Stomach smooth muscle (tissue), 2 donors: Measurements from ENCODE around the gene NUTM2A.
"Not testable (repeated sequence)": the region's sequence is repeated elsewhere in the genome, so short reads cannot be mapped to it uniquely, and the experiment has no call there.

Experiments used
- H3K27ac ChIP-seq: one replicate; pipeline ENCODE4 v1.7.0; 2013; ENCODE audit warnings: mild to moderate bottlenecking, low read length, inconsistent platforms
- H3K27me3 ChIP-seq, 2 donors: one replicate each; pipeline ENCODE4 v1.7.0; 2013; ENCODE audit warnings: low read length in 2 of 2; ENCODE audit not compliant: insufficient read depth in 2 of 2, control insufficient read depth in 1 of 2
- H3K36me3 ChIP-seq, 2 donors: one replicate each; pipeline ENCODE4 v1.7.0; 2013; ENCODE audit warnings: low read length in 2 of 2; ENCODE audit not compliant: control insufficient read depth in 2 of 2, insufficient read depth in 2 of 2
- H3K4me1 ChIP-seq: one replicate; pipeline ENCODE4 v1.7.0; 2013; ENCODE audit warnings: low read length; ENCODE audit not compliant: control insufficient read depth, insufficient read depth
- H3K4me3 ChIP-seq, 2 donors: one replicate each; pipeline ENCODE4 v1.7.0; 2013; ENCODE audit warnings: low read length in 2 of 2
- H3K9ac ChIP-seq, 2 donors: one replicate each; pipeline ENCODE4 v1.7.0; 2013; ENCODE audit warnings: low read length in 2 of 2, mild to moderate bottlenecking in 1 of 2
- H3K9me3 ChIP-seq, 2 donors: one replicate each; pipeline ENCODE4 v1.7.0; 2013; ENCODE audit warnings: low read length in 2 of 2; ENCODE audit not compliant: control insufficient read depth in 2 of 2
- donor health status: healthy.
- donor health status: Pancreatic carcinoma.

The NUTM2A gene

DNA sequence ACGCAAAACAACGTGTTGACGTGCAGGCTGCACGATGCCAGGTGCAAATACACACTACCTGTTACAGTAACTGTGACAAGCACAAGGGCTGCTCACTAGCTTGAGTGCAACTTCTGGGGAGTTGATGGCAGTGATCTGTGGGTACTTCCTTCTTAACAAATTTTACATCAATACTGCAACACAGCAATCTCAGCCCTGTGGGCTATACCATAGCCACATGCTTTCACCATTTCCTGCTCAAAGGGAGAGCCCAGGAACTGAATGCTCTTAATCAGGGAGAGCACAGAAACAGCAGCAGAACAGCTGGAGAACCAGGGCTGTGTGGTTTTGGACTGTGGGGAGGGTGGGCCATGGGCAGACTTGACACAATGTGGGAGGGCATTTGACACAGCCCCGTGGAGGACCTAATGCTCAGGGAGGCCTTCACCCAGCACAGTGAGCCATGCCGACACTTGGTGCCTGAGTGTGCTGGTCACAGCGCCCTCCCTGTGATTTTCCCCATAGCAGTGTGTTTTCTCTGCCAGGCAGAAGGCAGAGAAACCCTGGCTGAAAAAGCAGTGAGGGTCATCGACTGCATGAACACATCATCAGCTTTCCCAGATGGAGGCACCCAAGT lies 12.0 kb upstream of the NUTM2A start:
- not testable (repeated sequence) for H3K9me3 ChIP-seq, H3K9ac ChIP-seq, H3K4me1 ChIP-seq, H3K27me3 ChIP-seq, H3K4me3 ChIP-seq, H3K27ac ChIP-seq, H3K36me3 ChIP-seq

DNA sequence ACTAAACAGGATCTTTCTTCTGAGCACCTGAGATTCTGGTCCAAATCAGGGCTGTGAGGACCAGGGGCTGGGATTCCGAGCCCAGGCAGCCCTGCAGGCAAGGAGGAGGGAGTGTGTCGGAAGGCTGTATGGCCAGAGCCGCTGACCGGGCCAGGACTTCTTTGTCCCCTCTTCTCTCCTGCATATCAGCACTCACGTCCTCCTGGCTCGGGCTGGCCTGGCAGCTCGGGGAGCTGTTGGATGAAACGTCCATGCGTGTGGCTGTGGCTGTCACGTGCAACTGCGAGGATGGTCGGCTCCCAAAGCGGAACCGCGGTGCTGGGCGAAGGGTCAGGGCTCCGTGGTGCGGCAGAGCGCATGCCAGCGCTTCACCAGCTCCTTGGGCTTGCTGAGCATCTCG lies 11.4 kb upstream of the NUTM2A start:
- not testable (repeated sequence) for H3K9ac ChIP-seq, H3K4me1 ChIP-seq, H3K27me3 ChIP-seq, H3K9me3 ChIP-seq, H3K27ac ChIP-seq, H3K36me3 ChIP-seq, H3K4me3 ChIP-seq

DNA sequence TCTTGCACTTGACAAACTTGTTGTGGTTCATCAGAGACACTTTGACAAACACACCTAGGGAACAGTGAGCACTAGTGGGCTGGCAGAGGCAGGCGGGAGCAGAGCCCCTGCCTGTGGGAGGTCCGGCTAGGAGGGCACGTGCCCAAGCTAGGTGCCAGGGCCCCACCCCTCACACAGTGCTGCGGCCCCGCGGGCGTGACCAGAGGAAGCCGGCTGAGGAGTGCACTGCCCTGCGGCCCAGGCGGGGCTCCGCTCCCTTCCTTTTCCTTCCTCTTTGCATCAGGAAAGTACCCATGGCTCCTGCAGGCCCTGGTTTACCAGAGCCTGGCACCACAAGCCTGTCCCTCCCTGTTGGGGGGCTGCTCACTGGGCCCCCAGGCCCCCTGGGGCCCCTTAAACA lies 9.1 kb upstream of the NUTM2A start:
- not testable (repeated sequence) for H3K27me3 ChIP-seq, H3K36me3 ChIP-seq, H3K27ac ChIP-seq, H3K9me3 ChIP-seq, H3K4me3 ChIP-seq, H3K4me1 ChIP-seq, H3K9ac ChIP-seq

DNA sequence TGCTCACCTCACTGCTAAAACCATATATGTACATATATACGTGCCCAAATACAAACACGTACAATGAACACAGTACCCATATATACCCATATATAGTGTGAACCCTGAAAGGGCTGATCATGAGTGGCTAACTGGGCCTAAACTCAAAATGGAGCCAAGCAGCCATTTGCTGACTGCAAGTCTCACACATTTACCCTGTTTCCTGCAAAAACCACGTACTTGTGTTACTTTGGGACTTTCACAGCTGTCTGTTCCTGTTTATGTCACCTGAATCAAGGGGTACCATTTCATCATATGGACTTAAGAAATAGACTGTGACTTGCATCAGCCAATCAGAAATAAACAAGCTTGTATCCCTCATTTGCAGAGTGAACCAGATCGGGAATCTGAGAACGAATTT lies 5.9 kb upstream of the NUTM2A start:
- not testable (repeated sequence) for H3K4me3 ChIP-seq, H3K9me3 ChIP-seq, H3K4me1 ChIP-seq, H3K36me3 ChIP-seq, H3K27me3 ChIP-seq, H3K27ac ChIP-seq, H3K9ac ChIP-seq

DNA sequence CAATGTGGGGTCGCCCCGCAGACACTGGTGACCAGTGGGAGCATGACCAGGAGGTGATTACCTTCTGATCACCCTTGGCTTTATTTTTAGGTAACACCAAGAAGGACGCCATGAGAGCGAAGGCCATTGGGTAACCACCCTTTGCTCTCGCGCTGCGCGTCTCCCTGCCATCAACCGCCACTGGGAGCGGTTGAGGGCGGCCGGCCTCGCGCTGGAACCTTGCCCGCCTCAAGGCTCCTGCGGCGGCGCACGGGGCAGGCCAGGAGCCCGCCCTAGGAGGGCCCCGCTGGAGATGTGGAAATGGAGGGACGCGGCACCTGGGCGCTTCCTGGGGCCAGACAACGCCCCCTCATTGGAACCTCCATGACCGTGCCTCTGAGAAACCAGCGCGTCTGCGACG lies 2.5 kb upstream of the NUTM2A start:
- not testable (repeated sequence) for H3K9ac ChIP-seq, H3K4me1 ChIP-seq, H3K9me3 ChIP-seq, H3K4me3 ChIP-seq, H3K36me3 ChIP-seq, H3K27ac ChIP-seq, H3K27me3 ChIP-seq

DNA sequence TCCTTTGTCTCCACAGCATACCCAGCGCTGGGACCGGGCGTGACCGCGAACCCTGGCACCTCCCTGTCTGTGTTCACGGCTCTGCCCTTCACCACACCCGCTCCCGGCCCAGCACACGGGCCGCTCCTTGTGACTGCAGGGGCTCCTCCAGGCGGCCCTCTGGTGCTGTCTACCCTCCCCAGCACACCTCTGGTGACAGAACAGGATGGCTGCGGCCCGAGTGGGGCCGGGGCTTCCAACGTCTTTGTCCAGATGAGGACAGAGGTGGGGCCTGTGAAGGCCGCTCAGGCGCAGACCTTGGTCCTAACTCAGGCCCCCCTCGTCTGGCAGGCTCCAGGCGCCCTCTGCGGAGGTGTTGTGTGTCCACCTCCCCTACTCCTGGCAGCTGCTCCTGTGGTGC lies 3.0 kb downstream of the NUTM2A start:
- not testable (repeated sequence) for H3K36me3 ChIP-seq, H3K27me3 ChIP-seq, H3K27ac ChIP-seq, H3K4me1 ChIP-seq, H3K9ac ChIP-seq, H3K4me3 ChIP-seq, H3K9me3 ChIP-seq

DNA sequence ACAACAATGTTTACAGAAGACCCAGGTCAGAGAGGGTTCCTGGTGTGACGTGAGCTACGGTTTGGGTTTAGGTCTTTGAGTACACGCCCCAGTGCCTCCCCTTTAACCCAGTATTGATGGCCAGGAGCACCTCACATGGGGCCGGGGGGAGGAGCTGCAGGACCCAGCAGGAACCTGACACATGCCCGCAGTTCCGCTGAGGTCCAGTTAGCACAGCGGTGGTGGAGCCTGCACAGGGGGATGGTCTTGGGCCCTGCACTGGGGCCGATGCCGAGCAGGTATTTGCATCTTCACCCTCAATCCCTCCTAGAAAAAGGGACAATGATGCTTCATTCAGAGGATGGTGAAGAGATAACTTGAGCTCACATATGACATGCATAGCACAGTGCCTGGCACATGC lies 4.0 kb downstream of the NUTM2A start:
- H3K36me3 ChIP-seq, H3K27ac ChIP-seq, H3K27me3 ChIP-seq, H3K9me3 ChIP-seq, H3K9ac ChIP-seq, H3K4me1 ChIP-seq, H3K4me3 ChIP-seq: not testable (repeated sequence)

DNA sequence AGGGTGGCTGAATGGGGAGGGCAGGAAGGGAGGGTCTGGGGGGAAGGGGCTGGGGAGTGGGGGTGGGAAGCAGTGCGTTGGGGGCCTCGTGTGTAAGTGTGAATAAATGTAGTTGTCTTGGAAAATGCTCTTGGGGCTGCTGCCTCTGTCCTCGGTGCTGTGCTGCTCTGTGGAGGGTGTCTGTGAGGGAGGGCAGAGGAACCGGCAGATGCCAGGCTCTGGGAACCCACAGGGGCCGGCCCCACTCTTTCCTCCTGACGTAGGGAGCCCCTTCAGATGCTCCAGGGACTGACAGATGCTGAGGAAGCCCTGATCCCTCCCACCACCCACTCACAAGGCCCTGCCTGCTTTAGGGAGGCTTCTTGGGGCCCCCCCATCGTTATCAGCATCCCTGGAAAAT lies 9.6 kb downstream of the NUTM2A start:
- H3K9ac ChIP-seq, H3K4me1 ChIP-seq, H3K36me3 ChIP-seq, H3K4me3 ChIP-seq, H3K27ac ChIP-seq, H3K9me3 ChIP-seq, H3K27me3 ChIP-seq: not testable (repeated sequence)

DNA sequence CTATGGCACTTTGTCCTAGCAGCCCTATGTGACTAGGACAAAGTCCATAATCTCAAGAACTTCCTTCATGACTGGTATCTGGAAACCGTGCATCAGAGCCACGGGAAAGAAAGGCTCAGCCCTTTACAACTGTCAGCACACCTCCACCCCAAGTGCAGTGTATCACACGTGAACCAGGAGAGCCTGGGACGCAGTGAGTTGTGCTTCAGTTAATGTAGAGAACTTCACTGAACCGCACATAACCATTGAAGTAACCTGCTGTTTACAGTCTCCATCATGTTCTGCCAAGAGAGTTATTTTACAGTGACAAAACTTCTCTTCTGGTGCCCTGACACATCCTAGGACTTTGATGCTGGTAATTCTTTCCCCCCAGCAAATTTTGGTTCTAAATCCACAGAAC lies 12.0 kb downstream of the NUTM2A start:
- not testable (repeated sequence) for H3K36me3 ChIP-seq, H3K4me1 ChIP-seq, H3K27ac ChIP-seq, H3K9ac ChIP-seq, H3K4me3 ChIP-seq, H3K27me3 ChIP-seq, H3K9me3 ChIP-seq

DNA sequence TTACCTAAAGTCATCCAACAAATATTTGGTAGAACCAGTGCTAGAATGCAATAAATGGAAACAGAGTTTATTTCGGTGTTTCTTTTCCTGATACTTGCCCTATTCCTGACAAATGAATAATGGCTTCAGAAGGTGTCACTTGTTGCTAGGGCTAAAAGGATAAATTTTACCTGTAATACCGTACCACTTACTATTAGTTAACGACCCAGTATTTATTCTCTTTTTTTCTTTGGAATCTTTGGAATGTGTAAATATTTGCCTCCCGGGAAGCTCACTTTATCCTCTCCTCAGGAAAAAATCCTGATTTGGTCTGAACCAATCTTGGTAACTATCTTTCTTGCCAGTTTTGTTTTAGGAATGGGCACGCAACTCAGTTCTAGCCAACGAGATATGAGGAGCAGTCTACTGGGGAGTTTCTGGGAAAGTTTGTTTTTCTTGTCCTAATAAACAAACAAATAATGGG lies 14.1 kb downstream of the NUTM2A start:
- not testable (repeated sequence) for H3K4me3 ChIP-seq

DNA sequence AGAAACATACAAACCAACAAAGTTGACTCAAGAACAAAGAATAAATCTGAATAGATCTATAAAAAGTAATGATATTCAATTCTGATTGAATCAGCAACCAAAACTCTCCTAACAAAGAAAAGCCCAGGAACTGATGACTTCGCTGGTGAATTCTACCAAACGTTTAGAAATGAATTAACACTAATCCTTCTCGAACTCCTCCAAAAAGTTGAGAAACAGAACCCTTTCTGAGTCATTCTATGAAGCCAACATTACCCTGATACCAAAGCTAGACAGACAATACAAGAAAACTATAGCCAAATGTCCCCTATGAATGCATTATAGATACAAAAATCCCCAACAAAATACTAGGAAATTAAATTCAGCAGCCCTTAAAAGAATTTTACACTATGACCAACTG lies 16.9 kb downstream of the NUTM2A start:
- H3K27ac ChIP-seq, H3K9ac ChIP-seq, H3K4me3 ChIP-seq: not testable (repeated sequence)

More for the DNA sequence above, 14.1 kb downstream of the NUTM2A start:
- not testable (repeated sequence) for H3K9ac ChIP-seq, H3K27ac ChIP-seq, H3K27me3 ChIP-seq, H3K36me3 ChIP-seq, H3K9me3 ChIP-seq, H3K4me1 ChIP-seq

DNA sequence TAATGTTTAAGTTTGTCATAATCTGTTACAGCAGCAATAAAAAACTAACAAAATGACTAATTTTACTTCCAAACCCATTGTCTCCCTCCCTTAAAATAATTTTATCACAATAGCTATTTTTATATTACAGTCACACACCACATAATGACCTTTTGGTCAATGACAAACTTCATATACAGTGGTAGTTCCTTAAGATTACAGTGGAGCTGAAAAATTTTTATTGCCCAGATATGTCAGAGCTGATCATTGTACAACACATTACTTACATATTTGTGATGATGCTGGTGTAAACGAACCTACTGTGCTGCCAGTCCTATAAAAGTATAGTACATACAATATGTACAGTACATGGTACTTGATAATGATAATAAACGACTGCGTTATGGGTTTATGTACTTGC lies 22.1 kb downstream of the NUTM2A start:
- not testable (repeated sequence) for H3K4me3 ChIP-seq, H3K36me3 ChIP-seq, H3K9ac ChIP-seq, H3K9me3 ChIP-seq, H3K27me3 ChIP-seq, H3K4me1 ChIP-seq, H3K27ac ChIP-seq

More for the DNA sequence above, 16.9 kb downstream of the NUTM2A start:
- not testable (repeated sequence) for H3K9me3 ChIP-seq, H3K36me3 ChIP-seq, H3K4me1 ChIP-seq, H3K27me3 ChIP-seq
